ENCODE data around the gene SERPINA10.

The SERPINA10 gene

DNA sequence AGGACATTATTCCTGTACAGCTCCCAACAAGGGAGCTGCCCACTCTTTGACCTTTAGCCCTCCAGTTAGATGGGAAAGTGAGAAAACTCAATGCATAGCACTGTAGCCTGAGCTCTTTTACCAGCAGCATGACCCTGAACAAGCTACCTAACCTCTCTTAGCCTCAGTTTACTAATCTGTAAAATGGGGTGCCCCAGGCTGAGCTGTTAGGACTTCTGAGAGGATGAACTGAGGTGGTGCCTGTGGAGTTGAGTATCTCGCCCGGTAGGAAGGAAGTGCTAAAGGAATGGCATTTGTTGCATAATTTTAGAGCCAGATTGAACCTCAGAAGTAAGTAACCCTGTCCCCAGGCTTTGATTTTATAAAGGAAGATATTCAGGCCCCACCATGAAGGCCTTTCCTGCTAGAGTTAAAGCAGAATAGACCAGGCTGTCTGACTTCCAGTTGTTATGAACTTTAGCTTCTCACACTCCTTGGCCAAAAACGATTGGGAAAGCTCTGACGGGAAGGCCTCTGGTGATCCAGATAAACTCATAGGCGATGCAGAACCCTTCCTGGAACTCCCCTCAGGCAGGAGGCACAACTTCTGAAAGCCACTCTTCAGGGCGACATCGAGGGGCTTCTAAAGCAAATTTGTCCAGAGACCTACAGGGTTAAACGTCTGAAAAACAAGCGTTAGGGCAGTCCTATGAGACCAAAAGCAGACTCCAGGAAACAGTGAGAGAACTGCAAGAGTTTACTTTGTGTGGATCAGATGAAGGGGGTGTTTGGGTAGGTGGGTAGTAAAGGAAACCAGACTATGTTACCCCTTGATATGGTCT is 2.5 kb upstream of the SERPINA10 start:
- Histone ChIP-seq H3K9ac (ENCODE audit: low read depth, low read length) (no peak overlapping the region), H3K36me3 (ENCODE audit: insufficient read depth, low read length) (no peaks in the 10 kb centered on the region), H3K4me1 (ENCODE audit: insufficient read depth, low read length) (no peaks in the 10 kb centered on the region), H3K4me3 (ENCODE audit: low read length) (no peak overlapping the region), H3K27ac (ENCODE audit: low read depth, low read length) (no peak overlapping the region), H3K27me3 (ENCODE audit: insufficient read depth, low read length) (no peaks in the 10 kb centered on the region), H3K9me3 (ENCODE audit: insufficient read depth, low read depth, low read length) (no peaks in the 10 kb centered on the region)
- 91% methylated on average over 9 of the region's 9 CpGs for WGBS

DNA sequence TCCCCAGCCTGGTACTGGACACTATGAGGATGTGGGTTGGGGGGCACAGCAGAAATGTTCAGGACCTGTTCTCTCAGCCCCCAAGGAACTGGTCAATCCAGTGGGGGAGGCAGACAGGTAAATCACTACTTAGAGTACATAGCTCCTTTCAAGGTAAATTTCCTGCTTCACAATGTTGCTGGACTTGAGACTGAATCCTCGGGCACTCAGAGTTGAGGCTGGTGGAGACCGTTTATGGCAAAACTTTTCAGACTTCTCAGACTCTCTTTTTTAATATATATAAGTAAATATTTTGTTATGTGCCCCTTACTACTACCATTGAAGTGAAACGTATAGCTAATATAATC is 483 bp upstream of the SERPINA10 start:
- Histone ChIP-seq H3K9me3 (ENCODE audit: insufficient read depth, low read depth, low read length) (no peaks in the 10 kb centered on the region), H3K4me1 (ENCODE audit: insufficient read depth, low read length) (no peaks in the 10 kb centered on the region), H3K9ac (ENCODE audit: low read depth, low read length) (no peak overlapping the region), H3K27ac (ENCODE audit: low read depth, low read length) (no peak overlapping the region), H3K27me3 (ENCODE audit: insufficient read depth, low read length) (no peaks in the 10 kb centered on the region), H3K4me3 (ENCODE audit: low read length) (no peak overlapping the region), H3K36me3 (ENCODE audit: insufficient read depth, low read length) (no peaks in the 10 kb centered on the region)
- 96% methylated on average over 2 of the region's 3 CpGs for WGBS

DNA sequence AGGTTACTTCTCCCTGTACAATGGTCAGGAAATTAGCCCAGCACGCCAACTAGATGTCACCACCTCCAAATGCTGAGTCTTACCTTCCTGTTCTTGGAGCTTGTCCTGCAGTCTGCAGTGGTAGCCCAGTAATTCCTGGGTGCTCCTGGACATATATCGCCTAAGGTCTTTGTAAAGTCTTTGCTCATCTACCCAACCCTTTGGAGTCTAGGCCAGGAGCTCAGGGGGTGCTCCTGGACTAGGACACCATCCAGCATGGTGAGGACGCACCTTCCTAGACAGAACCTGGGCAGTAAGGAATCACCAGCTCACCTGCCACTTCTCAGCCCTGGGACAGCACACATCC is 569 bp downstream of the SERPINA10 start:
- Histone ChIP-seq H3K27me3 (ENCODE audit: insufficient read depth, low read length) (no peaks in the 10 kb centered on the region), H3K9me3 (ENCODE audit: insufficient read depth, low read depth, low read length) (no peaks in the 10 kb centered on the region), H3K4me1 (ENCODE audit: insufficient read depth, low read length) (no peaks in the 10 kb centered on the region), H3K27ac (ENCODE audit: low read depth, low read length) (no peak overlapping the region), H3K4me3 (ENCODE audit: low read length) (no peak overlapping the region), H3K9ac (ENCODE audit: low read depth, low read length) (no peak overlapping the region), H3K36me3 (ENCODE audit: insufficient read depth, low read length) (no peaks in the 10 kb centered on the region)
- WGBS = 96% methylated on average over 3 of the region's 3 CpGs

DNA sequence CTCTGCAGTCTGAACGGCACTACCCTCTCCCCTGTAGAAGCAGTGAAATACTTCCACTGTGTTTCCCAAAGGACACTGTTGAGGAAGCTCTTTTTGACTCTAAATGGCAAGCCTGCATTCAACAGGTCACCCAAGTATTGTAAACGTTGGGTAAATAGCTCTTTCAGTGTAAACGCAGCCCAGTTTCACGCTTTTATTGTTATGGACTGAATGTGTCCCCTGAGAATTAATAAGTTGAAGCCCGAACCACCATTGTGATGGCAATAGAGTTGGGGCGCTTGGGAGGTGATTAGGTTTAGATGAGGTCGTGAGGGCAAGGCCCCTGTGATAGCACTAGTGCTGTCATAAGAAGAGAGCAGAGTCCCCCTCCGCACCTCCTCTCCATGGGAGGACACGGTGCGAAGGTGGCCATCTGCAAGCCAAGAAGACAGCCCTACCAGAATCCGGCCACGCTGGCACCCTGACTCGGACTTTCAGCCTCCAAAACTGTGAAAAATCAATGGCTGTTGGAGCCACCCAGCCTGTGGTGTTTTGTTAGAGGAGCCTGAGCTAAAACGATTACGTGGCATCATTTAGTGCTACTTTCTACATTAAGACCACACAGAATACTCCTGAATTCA is 1.1 kb downstream of the SERPINA10 start:
- Histone ChIP-seq H3K27me3 (ENCODE audit: insufficient read depth, low read length) (no peaks in the 10 kb centered on the region), H3K4me1 (ENCODE audit: insufficient read depth, low read length) (no peaks in the 10 kb centered on the region), H3K9me3 (ENCODE audit: insufficient read depth, low read depth, low read length) (no peaks in the 10 kb centered on the region), H3K27ac (ENCODE audit: low read depth, low read length) (no peak overlapping the region), H3K9ac (ENCODE audit: low read depth, low read length) (no peak overlapping the region), H3K36me3 (ENCODE audit: insufficient read depth, low read length) (no peaks in the 10 kb centered on the region), H3K4me3 (ENCODE audit: low read length) (no peak overlapping the region)
- 84% methylated on average over 15 of the region's 15 CpGs for WGBS

DNA sequence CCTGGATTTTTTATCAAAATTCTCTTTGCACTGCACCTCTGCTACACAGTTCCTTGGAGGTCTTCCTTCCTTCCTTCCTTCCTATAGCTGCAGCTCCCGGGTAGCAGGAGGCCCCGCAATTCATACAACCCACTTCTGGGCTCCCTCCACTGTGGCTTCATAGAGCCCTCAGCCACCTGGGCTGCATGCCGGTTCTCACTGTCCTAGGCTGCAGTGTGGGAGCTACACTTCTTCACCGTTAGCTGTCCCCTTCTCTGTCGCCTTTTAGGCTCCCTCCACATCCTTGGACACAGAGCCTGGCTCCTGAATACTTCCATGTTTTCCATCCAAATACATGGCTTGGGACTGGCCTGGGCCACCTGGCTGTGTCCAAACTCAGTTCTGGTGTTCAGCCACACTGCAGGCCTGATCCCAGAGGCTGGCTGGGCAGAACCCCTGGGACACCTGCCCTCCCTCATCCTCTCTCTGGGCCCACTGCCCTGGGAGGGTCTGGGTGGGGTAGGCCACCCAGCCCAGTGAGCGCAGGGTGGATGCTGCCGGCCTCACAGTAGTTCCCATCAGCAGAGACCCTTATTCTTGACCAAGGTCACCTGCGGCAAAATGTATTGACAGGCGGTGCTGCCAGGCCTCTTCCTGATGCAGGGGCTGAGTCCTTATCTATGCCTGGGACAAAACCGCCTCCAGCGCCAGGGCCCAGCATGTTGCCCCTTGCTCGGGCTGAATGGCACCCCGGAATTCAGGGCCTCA is 1.7 kb downstream of the SERPINA10 start:
- Histone ChIP-seq H3K27me3 (ENCODE audit: insufficient read depth, low read length) (no peaks in the 10 kb centered on the region), H3K9ac (ENCODE audit: low read depth, low read length) (no peak overlapping the region), H3K4me1 (ENCODE audit: insufficient read depth, low read length) (no peaks in the 10 kb centered on the region), H3K36me3 (ENCODE audit: insufficient read depth, low read length) (no peaks in the 10 kb centered on the region), H3K4me3 (ENCODE audit: low read length) (no peak overlapping the region), H3K27ac (ENCODE audit: low read depth, low read length) (no peak overlapping the region), H3K9me3 (ENCODE audit: insufficient read depth, low read depth, low read length) (no peaks in the 10 kb centered on the region)
- 93% methylated on average over 13 of the region's 13 CpGs for WGBS

DNA sequence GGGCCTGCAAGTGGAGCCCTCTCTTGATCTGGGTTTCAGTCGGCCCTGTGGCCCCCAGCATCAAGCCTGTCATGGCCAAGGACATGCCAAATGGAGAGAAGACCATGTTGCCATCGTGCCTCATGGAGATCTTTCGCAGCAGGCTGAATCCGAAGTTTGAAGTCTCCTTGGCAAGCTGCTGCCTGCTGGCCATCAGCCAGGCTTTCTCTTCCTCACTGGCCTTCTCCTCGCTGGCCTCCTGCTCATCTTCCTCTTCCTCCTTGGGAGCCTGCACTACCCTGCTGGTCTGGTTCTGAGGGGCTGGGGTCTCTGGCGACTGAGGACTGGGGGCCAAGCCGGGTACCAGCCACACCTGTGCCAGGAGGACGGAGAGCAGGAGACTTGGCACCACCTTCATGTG is 2.9 kb downstream of the SERPINA10 start:
- no peaks in the 10 kb centered on the region for H3K4me1 ChIP-seq (ENCODE audit: insufficient read depth, low read length)
- WGBS = 88% methylated on average over 8 of the region's 8 CpGs
- no peaks in the 10 kb centered on the region for H3K27me3 ChIP-seq (ENCODE audit: insufficient read depth, low read length)
- H3K27ac ChIP-seq (ENCODE audit: low read depth, low read length) = no peak overlapping the region
- no peaks in the 10 kb centered on the region for H3K36me3 ChIP-seq (ENCODE audit: insufficient read depth, low read length)
- no peaks in the 10 kb centered on the region for H3K9me3 ChIP-seq (ENCODE audit: insufficient read depth, low read depth, low read length)
- H3K4me3 ChIP-seq (ENCODE audit: low read length) = no peak overlapping the region
- H3K9ac ChIP-seq (ENCODE audit: low read depth, low read length) = no peak overlapping the region

DNA sequence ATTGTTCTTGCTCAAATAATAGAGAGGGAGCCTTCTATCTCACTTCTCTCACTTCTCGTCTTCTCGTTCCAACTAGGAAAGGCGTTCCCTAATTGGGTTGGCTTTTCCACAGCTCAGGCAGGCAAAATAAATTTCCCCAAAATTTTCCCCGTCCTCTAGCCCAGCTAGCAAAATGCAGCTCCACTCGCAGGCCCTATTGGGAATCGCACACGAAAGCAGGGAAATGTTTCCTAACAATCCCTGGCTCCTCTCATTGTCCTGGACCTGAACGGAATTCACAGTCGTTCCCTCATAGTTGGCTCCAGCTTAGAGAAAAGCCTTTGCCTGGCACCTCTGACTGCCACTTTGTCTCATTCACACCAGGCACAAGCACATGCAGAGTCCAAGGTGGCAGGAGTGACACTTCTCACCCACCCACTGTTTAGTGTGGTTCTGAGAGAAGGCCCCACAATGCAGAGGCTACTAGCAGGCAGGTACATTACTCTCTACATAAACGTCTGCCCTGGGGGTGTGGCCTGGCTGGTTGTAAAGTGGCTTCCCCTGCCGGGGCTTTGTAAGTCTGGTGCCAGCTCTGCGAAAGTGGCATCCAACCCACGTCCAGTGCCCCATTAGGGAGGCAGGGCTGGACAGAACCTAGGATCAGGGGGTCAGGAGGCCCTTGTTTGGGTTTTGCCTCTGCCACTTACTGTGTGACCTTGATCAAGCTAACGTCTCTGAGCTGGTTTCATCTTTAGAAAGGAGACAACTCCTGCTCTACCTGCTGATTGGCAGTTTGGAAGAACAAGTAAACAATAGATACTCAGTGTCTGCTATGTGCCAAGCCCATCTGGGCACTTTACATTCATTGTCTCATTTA is 4.2 kb downstream of the SERPINA10 start:
- H3K4me1 ChIP-seq (ENCODE audit: insufficient read depth, low read length) = no peaks in the 10 kb centered on the region
- 72% methylated on average over 14 of the region's 14 CpGs for WGBS

DNA sequence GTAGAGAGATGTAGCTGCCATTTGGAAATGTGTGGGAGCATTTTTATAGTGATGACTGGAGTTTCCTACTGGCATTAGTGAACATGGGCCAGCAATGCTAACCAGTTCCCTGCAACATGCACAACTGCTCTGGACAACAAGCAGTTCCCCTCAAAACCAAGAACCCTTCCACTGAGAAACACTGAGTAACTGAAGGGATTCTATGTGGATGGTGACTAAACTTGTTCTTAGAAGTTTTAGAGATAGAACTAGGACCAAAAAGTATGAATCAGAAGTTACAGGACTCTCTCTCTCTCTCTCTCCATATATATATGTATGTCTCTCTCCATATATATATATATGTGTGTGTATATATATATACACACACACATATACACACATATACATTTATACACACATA is 7.9 kb downstream of the SERPINA10 start:
- no peaks in the 10 kb centered on the region for H3K4me1 ChIP-seq (ENCODE audit: insufficient read depth, low read length)
- no peak overlapping the region for H3K27ac ChIP-seq (ENCODE audit: low read depth, low read length)
- no peaks in the 10 kb centered on the region for H3K9me3 ChIP-seq (ENCODE audit: insufficient read depth, low read depth, low read length)
- no peaks in the 10 kb centered on the region for H3K27me3 ChIP-seq (ENCODE audit: insufficient read depth, low read length)
- H3K4me3 ChIP-seq (ENCODE audit: low read length) = no peak overlapping the region
- no peak overlapping the region for H3K9ac ChIP-seq (ENCODE audit: low read depth, low read length)
- no peaks in the 10 kb centered on the region for H3K36me3 ChIP-seq (ENCODE audit: insufficient read depth, low read length)

More for the DNA sequence above, 4.2 kb downstream of the SERPINA10 start:
- Histone ChIP-seq H3K9ac (ENCODE audit: low read depth, low read length) (no peak overlapping the region), H3K36me3 (ENCODE audit: insufficient read depth, low read length) (no peaks in the 10 kb centered on the region), H3K9me3 (ENCODE audit: insufficient read depth, low read depth, low read length) (no peaks in the 10 kb centered on the region), H3K27ac (ENCODE audit: low read depth, low read length) (no peak overlapping the region), H3K4me3 (ENCODE audit: low read length) (no peak overlapping the region), H3K27me3 (ENCODE audit: insufficient read depth, low read length) (no peaks in the 10 kb centered on the region)

DNA sequence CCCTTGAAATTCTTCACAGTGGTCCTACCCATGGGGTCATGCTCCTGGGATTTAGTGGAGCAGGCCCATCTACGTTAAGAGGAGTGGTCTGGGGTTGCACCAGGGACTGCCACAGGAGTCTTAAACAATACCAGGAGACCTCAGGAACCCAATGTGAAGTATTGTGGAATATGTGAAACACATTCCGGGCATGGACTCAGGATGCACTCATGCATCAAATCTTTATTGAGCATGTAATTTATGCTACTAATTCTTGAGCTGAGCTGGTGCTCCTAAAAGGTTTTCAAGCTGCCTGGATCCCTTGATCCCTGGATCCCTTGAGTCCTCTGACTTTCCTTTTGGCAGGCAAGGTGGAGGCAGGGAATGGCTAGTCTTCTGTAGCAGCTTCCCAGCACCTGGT is 8.8 kb downstream of the SERPINA10 start:
- no peak overlapping the region for H3K4me3 ChIP-seq (ENCODE audit: low read length)
- H3K27me3 ChIP-seq (ENCODE audit: insufficient read depth, low read length) = no peaks in the 10 kb centered on the region
- no peaks in the 10 kb centered on the region for H3K4me1 ChIP-seq (ENCODE audit: insufficient read depth, low read length)
- H3K36me3 ChIP-seq (ENCODE audit: insufficient read depth, low read length) = no peaks in the 10 kb centered on the region
- no peak overlapping the region for H3K9ac ChIP-seq (ENCODE audit: low read depth, low read length)
- H3K9me3 ChIP-seq (ENCODE audit: insufficient read depth, low read depth, low read length) = no peaks in the 10 kb centered on the region
- H3K27ac ChIP-seq (ENCODE audit: low read depth, low read length) = no peak overlapping the region
- WGBS = 89% methylated on average over 2 of the region's 2 CpGs

DNA sequence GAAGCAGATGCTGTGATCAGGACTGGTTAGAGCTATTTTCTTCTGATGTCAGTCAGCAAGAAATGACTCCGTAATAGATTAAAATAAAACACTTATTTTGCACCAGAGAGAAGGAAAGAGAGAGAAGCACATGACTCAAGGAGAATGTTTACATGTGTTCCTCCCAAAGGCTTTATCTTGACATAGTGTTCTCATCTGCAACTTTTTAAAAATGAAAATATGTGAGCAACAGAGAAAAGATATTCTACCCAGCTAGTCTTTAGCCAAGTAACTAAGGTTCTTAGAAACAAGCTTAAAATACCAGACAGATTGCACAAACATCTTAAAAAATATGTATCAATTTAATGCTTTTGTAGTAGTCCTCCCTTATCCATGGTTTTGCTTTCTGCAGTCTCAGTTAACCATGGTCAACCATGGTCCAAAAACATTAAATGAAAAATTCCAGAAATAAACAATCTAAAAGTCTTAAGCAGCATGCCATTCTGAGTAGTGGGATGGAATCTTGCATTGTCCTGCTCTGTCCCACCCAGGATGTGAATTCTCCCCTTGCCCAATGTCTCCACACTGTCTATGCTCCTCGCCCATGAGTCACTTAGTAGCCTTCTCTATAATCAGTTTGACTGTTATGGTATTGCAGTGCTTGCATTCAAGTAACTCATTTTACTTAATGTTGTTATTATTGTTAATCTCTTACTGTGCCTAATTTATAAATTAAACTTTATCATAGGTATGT is 9.9 kb downstream of the SERPINA10 start:
- Histone ChIP-seq H3K4me3 (ENCODE audit: low read length) (no peak overlapping the region), H3K36me3 (ENCODE audit: insufficient read depth, low read length) (no peaks in the 10 kb centered on the region), H3K4me1 (ENCODE audit: insufficient read depth, low read length) (no peaks in the 10 kb centered on the region), H3K27me3 (ENCODE audit: insufficient read depth, low read length) (no peaks in the 10 kb centered on the region), H3K9ac (ENCODE audit: low read depth, low read length) (no peak overlapping the region), H3K9me3 (ENCODE audit: insufficient read depth, low read depth, low read length) (no peaks in the 10 kb centered on the region), H3K27ac (ENCODE audit: low read depth, low read length) (no peak overlapping the region)
- WGBS = 100% methylated on average over 1 of the region's 2 CpGs
